Measurements from ENCODE around the gene UPK1A.
"Not testable (repeated sequence)": the region's sequence is repeated elsewhere in the genome, so short reads cannot be mapped to it uniquely, and the experiment has no call there.

UPK1A gene

DNA sequence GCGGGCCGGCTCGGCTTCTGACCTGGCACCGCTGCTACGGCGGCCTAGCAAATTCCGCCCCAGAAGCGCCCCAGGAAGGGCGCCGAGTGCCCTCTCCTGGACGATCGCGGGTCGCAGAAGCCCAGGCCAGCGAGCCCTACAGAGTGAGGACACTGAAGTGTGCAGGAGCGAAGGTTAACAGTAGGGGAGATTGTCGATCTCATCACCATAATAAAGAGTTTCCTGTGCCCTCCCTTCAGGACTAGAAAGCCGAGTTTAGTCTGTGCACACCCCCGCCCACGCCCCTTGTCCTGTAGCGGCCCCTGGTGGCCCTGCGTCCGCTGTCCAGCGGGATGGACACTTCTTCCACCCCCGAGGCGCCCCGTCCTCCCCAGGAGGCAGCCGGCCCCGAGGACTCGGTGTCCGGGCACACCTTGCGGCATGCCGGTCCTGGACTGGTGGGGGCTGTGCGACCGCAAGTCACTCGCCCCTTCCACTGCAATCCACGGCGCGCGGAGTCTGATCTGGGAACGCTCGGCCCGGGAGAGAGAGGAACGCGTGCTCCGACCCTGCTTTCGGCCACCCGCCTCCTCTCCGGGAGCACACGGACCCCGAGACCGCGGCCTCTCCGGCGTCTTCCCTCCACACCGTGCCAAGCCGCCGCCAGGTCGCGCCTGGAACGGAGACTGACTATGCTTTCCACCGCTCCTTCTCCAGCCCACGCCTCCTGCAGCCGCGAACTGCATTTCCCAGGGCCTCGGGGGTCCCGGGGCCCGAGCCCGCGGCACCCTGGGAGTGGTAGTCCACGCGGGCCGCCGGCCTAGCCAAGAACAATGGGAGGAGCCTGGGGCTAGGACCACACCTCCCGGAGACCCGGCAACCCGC, 50.7 kb downstream of the UPK1A start:
- DNase-seq = peak; percentile 47 to 97 (median 84)

DNA sequence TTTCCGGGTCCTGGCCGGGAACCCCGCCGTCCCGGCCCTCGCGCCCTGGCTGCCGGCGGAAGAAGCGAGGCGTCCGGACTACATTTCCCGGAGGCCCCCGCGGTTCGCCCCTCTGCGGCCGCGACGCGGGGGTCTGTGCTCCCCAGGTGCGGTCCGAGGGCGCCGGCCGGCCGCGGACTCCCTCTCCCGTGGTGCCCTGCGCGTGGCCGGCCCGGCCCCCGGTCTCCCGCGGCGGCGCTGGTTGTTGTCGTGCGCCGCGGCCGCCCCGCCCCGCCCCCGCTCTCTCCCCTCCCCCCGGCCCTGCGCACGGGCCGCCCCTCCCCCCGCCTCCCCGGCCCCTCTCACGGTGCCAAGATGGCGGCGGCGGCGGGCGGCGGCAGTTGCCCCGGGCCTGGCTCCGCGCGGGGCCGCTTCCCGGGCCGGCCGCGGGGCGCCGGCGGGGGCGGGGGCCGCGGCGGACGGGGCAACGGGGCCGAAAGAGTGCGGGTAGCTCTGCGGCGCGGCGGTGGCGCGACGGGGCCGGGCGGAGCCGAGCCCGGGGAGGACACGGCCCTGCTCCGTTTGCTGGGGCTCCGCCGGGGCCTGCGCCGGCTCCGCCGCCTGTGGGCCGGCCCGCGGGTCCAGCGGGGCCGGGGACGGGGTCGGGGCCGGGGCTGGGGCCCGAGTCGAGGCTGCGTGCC, 51.5 kb downstream of the UPK1A start, which contains the start of gene KMT2B:
KMT2B (plus strand) TSS at position 339 of the 680 bp plus-strand sequence; CDS start at position 355, 16 bp downstream.
- DNase-seq = peak in 29 of 56 donors; percentile 47 to 98 (median 90)

DNA sequence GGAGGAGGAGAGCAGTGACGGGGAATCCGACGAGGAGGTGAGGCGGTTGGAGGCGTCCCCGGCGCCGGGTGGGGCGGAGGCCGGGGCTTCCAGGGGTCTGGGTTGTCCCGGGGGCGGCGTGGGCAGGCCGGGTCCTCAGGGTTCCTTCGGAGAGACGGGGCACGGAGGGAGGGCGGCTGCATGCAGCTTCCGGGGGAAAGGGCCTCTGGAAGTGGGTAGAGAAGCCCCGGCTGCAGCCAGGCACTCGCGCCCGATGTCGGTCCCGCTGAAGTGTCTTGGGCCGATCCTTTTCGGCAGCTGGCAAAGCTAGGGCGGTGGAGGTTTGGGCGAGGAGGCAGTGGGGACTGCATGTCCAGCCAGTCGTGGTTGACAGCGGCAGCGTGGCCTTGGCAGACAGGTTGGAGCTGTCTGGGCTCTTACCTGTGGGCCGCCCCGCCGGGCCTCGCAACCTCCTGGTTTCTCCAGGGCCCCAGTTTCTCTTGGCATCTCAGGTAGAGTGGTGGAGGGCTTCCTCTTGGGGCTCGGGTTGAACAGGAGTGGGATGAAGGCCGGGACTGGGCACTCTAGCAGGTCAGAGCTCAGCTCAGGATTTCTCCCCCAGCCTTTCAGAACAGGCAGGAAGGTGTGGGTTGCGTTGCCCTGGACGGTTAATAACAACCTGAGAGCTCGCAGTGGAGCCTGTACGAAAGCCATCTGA, 52.2 kb downstream of the UPK1A start:
- peak in 6 of 56 donors; percentile 21 to 53 (median 40) for DNase-seq

DNA sequence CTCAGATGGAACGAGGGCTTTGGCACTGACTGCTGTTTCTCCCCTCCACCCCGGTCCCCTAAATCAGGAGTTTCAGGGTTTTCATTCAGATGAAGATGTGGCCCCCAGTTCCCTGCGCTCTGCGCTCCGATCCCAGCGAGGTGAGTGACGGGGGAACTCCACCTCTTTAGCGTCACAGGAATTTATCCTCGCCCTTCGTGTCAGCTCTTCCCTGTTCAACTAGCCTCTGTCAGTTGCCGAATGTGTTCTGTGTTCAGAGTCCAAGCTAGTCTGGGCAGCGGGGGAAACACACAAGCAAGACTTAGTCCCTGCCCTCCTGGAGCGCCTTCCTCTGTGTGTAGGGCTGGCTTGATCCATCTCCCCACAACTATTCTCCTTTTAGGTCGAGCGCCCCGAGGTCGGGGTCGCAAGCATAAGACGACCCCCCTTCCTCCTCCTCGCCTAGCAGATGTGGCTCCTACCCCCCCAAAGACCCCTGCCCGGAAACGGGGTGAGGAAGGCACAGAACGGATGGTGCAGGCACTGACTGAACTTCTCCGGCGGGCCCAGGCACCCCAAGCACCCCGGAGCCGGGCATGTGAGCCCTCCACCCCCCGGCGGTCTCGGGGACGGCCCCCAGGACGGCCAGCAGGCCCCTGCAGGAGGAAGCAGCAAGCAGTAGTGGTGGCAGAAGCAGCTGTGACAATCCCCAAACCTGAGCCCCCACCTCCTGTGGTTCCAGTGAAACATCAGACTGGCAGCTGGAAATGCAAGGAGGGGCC, 53.3 kb downstream of the UPK1A start:
- DNase-seq = no peak

DNA sequence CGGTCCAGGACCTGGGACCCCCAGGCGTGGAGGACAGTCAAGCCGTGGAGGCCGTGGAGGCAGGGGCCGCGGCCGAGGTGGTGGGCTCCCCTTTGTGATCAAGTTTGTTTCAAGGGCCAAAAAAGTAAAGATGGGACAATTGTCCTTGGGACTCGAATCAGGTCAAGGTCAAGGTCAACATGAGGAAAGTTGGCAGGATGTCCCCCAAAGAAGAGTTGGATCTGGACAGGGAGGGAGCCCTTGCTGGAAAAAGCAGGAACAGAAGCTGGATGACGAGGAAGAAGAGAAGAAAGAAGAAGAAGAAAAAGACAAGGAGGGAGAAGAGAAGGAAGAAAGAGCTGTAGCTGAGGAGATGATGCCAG, 53.8 kb downstream of the UPK1A start:
- DNase-seq = no peak

DNA sequence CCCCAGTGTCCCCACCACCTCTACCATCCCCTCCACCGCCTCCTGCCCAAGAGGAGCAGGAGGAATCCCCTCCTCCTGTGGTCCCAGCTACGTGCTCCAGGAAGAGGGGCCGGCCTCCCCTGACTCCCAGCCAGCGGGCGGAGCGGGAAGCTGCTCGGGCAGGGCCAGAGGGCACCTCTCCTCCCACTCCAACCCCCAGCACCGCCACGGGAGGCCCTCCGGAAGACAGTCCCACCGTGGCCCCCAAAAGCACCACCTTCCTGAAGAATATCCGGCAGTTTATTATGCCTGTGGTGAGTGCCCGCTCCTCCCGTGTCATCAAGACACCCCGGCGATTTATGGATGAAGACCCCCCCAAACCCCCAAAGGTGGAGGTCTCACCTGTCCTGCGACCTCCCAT, 54.3 kb downstream of the UPK1A start:
- no peak for DNase-seq

DNA sequence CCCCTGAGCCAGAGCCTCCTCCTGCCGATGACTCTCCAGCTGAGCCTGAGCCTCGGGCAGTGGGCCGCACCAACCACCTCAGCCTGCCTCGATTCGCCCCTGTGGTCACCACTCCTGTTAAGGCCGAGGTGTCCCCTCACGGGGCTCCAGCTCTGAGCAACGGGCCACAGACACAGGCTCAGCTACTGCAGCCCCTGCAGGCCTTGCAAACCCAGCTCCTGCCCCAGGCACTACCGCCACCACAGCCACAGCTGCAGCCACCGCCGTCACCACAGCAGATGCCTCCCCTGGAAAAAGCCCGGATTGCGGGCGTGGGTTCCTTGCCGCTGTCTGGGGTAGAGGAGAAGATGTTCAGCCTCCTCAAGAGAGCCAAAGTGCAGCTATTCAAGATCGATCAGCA, 55.1 kb downstream of the UPK1A start:
- DNase-seq = no peak

DNA sequence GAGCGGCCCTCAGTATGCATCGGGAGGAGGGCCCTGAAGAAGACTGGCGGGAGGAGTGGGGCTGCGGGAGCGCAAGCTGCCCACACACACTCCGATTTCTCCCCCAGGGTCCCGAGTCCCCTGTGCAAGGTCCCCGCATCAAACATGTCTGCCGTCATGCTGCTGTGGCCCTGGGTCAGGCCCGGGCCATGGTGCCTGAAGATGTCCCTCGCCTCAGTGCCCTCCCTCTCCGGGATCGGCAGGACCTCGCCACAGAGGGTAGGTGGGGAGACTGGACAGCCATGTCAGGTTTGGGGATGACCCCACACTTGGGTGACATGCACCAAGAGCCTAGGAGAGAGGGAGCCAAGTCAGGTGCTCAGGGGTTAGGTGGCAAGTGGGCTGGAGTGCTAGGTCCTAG, 56.1 kb downstream of the UPK1A start:
- DNase-seq = no peak

DNA sequence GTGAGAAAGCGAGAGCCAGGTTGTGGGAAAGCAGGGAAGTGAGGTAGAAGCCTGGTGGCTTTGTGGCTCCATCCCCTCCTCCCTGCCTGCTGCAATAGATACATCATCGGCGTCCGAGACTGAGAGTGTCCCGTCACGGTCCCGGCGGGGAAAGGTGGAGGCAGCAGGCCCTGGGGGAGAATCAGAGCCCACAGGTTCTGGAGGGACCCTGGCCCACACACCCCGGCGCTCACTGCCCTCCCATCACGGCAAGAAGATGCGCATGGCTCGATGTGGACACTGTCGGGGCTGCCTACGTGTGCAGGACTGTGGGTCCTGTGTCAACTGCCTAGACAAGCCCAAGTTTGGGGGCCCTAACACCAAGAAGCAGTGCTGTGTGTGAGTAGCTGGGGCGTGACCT, 56.6 kb downstream of the UPK1A start:
- DNase-seq = no peak

DNA sequence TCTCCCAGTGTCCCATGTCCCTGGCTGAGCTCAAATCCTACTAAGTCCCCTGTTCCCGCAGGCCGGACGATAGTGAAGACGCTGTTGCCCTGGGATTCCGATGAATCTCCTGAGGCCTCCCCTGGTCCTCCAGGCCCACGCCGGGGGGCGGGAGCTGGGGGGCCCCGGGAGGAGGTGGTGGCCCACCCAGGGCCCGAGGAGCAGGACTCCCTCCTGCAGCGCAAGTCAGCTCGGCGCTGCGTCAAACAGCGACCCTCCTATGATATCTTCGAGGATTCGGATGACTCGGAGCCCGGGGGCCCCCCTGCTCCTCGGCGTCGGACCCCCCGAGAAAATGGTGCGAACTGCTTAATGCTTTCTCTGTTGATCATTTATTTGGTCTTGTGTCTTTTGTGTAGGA, 57.4 kb downstream of the UPK1A start:
- no peak for DNase-seq

DNA sequence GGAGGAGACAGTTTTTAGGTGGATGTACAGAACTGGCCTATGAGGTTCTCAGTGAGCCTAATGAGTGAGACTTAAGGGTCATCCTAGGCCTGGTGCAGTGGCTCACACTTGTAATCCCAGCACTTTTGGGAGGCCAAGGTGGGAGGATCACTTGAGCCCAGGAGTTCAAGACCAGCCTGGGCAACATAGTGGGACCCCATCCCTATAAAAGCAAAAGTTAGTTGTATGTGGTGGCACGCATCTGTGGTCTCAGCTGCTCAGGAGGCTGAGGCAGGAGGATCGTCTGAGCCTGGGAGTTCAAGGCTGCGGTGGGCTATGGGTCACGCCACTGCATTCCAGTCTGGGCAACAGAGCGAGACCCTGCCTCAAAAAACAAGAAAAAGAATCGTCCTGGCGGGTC, 57.8 kb downstream of the UPK1A start:
- DNase-seq = not testable (repeated sequence)

DNA sequence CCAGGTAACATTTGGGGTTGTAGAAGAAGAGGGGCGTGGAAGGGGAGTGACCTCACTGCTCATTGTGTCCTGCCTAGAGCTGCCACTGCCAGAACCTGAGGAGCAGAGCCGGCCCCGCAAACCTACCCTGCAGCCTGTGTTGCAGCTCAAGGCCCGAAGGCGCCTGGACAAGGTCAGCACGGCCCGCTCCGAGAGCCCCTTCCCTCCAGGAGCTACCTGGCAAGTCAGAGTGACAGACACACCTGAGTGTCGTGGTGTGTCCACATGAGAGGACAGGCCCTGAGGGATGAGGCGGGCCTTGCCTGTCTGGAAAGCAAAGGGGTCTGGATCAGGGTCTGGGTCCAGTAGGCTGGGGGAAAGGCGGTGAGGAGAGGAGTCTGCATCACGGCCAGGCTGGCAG, 58.2 kb downstream of the UPK1A start:
- no peak for DNase-seq

DNA sequence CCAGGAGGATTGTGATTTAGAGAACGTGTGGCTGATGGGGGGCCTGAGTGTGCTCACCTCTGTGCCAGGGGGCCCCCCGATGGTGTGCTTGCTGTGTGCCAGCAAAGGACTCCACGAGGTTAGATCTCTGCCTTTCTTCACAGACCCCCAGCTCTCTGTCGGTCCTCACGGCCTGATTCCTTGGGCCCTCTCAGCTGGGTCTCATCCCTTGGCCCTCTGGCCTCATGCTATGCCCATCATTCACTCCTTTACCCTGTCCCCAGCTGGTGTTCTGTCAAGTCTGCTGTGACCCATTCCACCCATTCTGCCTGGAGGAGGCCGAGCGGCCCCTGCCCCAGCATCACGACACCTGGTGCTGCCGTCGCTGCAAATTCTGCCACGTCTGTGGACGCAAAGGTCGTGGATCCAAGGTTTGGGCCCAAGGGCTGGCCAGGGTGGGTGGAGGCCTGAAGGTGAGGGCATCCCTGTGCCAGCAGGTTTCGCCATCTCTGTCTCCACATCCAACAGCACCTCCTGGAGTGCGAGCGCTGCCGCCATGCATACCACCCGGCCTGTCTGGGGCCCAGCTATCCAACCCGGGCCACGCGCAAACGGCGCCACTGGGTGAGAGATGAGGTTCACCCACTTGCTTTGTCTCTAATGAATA, 59.0 kb downstream of the UPK1A start:
- no peak for DNase-seq

DNA sequence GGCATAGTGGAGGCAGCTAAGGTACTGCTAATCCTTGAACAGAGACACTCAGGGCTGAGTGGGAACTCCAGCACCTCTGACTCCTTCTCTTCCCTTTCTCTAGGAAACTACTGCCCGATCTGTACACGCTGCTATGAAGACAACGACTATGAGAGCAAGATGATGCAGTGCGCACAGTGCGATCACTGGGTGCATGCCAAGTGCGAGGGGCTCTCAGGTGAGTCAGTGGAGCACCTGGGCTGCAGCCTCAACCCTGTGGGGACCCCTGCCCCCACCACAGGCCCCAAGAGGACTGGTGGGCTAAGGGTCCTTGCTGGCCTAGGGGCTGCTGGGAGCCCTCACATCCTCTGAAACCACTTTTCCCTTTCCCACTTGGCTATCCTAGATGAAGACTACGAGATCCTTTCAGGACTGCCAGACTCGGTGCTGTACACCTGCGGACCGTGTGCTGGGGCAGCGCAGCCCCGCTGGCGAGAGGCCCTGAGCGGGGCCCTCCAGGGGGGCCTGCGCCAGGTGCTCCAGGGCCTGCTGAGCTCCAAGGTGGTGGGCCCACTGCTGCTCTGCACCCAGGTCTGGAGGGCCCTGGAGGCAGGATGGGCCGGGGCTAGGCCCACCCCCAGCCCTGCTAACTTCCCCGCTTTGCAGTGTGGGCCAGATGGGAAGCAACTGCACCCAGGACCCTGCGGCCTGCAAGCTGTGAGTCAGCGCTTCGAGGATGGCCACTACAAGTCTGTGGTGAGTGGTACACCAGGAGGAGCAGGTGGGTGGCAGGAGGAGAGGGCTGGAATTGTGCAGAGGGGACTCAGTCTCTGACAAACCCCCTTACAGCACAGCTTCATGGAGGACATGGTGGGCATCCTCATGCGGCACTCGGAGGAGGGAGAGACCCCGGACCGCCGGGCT, 61.0 kb downstream of the UPK1A start:
- no peak for DNase-seq
